A673 (cell line): ENCODE measurements around the gene CCDC7.

ENCODE experiments used
- CTCF ChIP-seq: fragments of 300-800, 200-600 bp; sonication (generic); conservative IDR thresholded peaks from 2 replicates; pipeline ENCODE4 v1.5.1; 2017; ENCODE audit warnings: low read depth, mild to moderate bottlenecking, antibody characterized with exemption, low read length, moderate library complexity, mixed read lengths
- EZH2 ChIP-seq: fragments of 200-600 bp; sonication (generic); IDR thresholded peaks from 2 replicates; pipeline ENCODE4 v1.6.1; 2017; ENCODE audit warnings: borderline replicate concordance, low read depth, mild to moderate bottlenecking, mixed read lengths, antibody characterized with exemption, low read length; ENCODE audit not compliant: poor library complexity, severe bottlenecking

GRCh38 chr10:32426186-32426585 is 19.8 kb upstream of the CCDC7 start:
- no peak for TF ChIP-seq CTCF
- no peak for TF ChIP-seq EZH2
